ENCODE results near the gene PDIK1L. TPM values are rescaled to one million over a fixed set of nuclear protein-coding genes. Genes with fewer than 3 reads are reported as not detected.

PDIK1L gene
- polyA plus RNA-seq, 1 donor from 2014 or later: 44.9 TPM

GRCh38 chr1:26090893-26091292 is 20.7 kb upstream of the PDIK1L start:
- H3K9me3 ChIP-seq (ENCODE audit: low read length): no peaks in the 10 kb centered on the region
- no peak overlapping the region for H3K9ac ChIP-seq (ENCODE audit: low read length)
- H3K27ac ChIP-seq (ENCODE audit: low read length): no peak overlapping the region
- H2AFZ ChIP-seq (ENCODE audit: low read depth, low read length): no peak overlapping the region
- H3K36me3 ChIP-seq (ENCODE audit: insufficient read depth, low read length): no peaks in the 10 kb centered on the region
- H3K9me2 ChIP-seq (ENCODE audit: insufficient read depth, low read length): no peaks in the 10 kb centered on the region
- H3K4me2 ChIP-seq (ENCODE audit: low read length): no peak overlapping the region
- TF ChIP-seq RAD21 (conservative IDR thresholded peaks at IDR 0.05) (no peak), TAF1 (IDR thresholded peaks at IDR 0.05; ENCODE audit: low read depth) (no peak), MXI1 (conservative IDR thresholded peaks at IDR 0.05; ENCODE audit: poor library complexity, severe bottlenecking) (no peak), REST (IDR thresholded peaks at IDR 0.05; ENCODE audit: borderline replicate concordance) (no peak), EP300 (conservative IDR thresholded peaks at IDR 0.05; ENCODE audit: poor library complexity, severe bottlenecking) (no peak), POLR2AphosphoS5 (IDR thresholded peaks at IDR 0.05) (no peak), EZH2 (IDR thresholded peaks at IDR 0.05; ENCODE audit: borderline replicate concordance, insufficient read depth, low read length, poor library complexity, severe bottlenecking) (no peak)
- H3K4me3 ChIP-seq (ENCODE audit: low read length): no peak overlapping the region
- H3K27me3 ChIP-seq (ENCODE audit: insufficient read depth, low read depth, low read length): no peaks in the 10 kb centered on the region
- no peaks in the 10 kb centered on the region for H4K20me1 ChIP-seq (ENCODE audit: insufficient read depth)
- H3K79me2 ChIP-seq (replicated peaks; ENCODE audit: insufficient read depth, low read length): no peaks in the 10 kb centered on the region
- H3F3A ChIP-seq (ENCODE audit: insufficient read depth, low read length, poor library complexity, severe bottlenecking): no peaks in the 10 kb centered on the region

- no peak overlapping the region for H3K9ac ChIP-seq (ENCODE audit: low read length)
- no peak overlapping the region for H3K4me2 ChIP-seq (ENCODE audit: low read length)
These were observed 19.2 kb upstream of the PDIK1L start for GRCh38 chr1:26092422-26092821.

More at GRCh38 chr1:26092422-26092821, 19.2 kb upstream of the PDIK1L start:
- H2AFZ ChIP-seq (ENCODE audit: low read depth, low read length): no peak overlapping the region
- H3K9me3 ChIP-seq (ENCODE audit: low read length): no peaks in the 10 kb centered on the region
- H3K79me2 ChIP-seq (replicated peaks; ENCODE audit: insufficient read depth, low read length): no peaks in the 10 kb centered on the region
- no peaks in the 10 kb centered on the region for H3K9me2 ChIP-seq (ENCODE audit: insufficient read depth, low read length)
- H3F3A ChIP-seq (ENCODE audit: insufficient read depth, low read length, poor library complexity, severe bottlenecking): no peaks in the 10 kb centered on the region
- TF ChIP-seq POLR2AphosphoS5 (IDR thresholded peaks at IDR 0.05): no peak
- TF ChIP-seq MXI1 (conservative IDR thresholded peaks at IDR 0.05; ENCODE audit: poor library complexity, severe bottlenecking): no peak
- TF ChIP-seq SMC3 (conservative IDR thresholded peaks at IDR 0.05; ENCODE audit: poor library complexity): no peak
- TF ChIP-seq EZH2 (IDR thresholded peaks at IDR 0.05; ENCODE audit: borderline replicate concordance, insufficient read depth, low read length, poor library complexity, severe bottlenecking): no peak
- no peak for TF ChIP-seq REST (IDR thresholded peaks at IDR 0.05; ENCODE audit: borderline replicate concordance)
- TF ChIP-seq CTCF (IDR thresholded peaks at IDR 0.05; ENCODE audit: poor library complexity, severe bottlenecking): no peak
- TF ChIP-seq EP300 (conservative IDR thresholded peaks at IDR 0.05; ENCODE audit: poor library complexity, severe bottlenecking): no peak
- no peak for TF ChIP-seq RAD21 (conservative IDR thresholded peaks at IDR 0.05)
- no peak for TF ChIP-seq TAF1 (IDR thresholded peaks at IDR 0.05; ENCODE audit: low read depth)
- no peak overlapping the region for H3K27ac ChIP-seq (ENCODE audit: low read length)
- H3K36me3 ChIP-seq (ENCODE audit: insufficient read depth, low read length): no peaks in the 10 kb centered on the region
- H4K20me1 ChIP-seq (ENCODE audit: insufficient read depth): no peaks in the 10 kb centered on the region
- H3K4me3 ChIP-seq (ENCODE audit: low read length): no peak overlapping the region
- H3K27me3 ChIP-seq (ENCODE audit: insufficient read depth, low read depth, low read length): no peaks in the 10 kb centered on the region
